Pancreas (tissue), 10 donors: Measurements from ENCODE around the gene DNTT. TPM values are rescaled to one million over a fixed set of nuclear protein-coding genes. Genes with fewer than 3 reads are reported as not detected.

Experiments
- ATAC-seq, 4 donors: fragments of 200-7000 bp; cut with Tn5 transposase; one replicate each; pipeline versions ENCODE4 v1.8.0 to v1.9.1; 2020; ENCODE audit warnings: mild to moderate bottlenecking in 4 of 4, moderate library complexity in 4 of 4
- DNase-seq, 6 donors: peaks; one replicate each; pipeline ENCODE4 v3.0.0-alpha.2; 2020
- FAIRE-seq: peaks from 2 replicates; lab custom pipeline; 2012; peaks lifted over from hg19 to GRCh38; lab: Jason Lieb, UNC
- H3K27ac ChIP-seq, 4 donors: fragments of 200-600 bp; sonication (generic); 1 replicate in 3 of 4; 2 replicates in 1 of 4; pipeline versions ENCODE4 v1.5.0 to v1.8.0; 2020
- H3K27me3 ChIP-seq, 4 donors: fragments of 200-600 bp; one replicate each; pipeline ENCODE4 v1.8.0; 2021
- H3K36me3 ChIP-seq, 3 donors: fragments of 200-600 bp; sonication (generic) in 1 of 3; one replicate each; pipeline versions ENCODE4 v1.5.0 to v1.8.0; 2020 to 2021
- H3K4me1 ChIP-seq, 3 donors: fragments of 200-600 bp; one replicate each; pipeline ENCODE4 v1.8.0; 2021
- H3K4me3 ChIP-seq, 4 donors: fragments of 200-600 bp; sonication (generic) in 2 of 4; one replicate each; pipeline versions ENCODE4 v1.5.0 to v1.8.0; 2020 to 2021
- H3K9me3 ChIP-seq, 4 donors: fragments of 200-600 bp; one replicate each; pipeline ENCODE4 v1.8.0; 2021
- WGBS, 2 donors: extraction: QIAGEN DNeasy Blood & Tissue Kit; methylation state at CpG; one replicate each; pipeline ENCODE4 v1.1.7; 2013; 5-methylcytosine and 5-hydroxymethylcytosine counted together
- intact Hi-C, 3 donors: fragments of 100-400 bp; cut with DNase I; formaldehyde crosslinking; loops; one replicate each; pipeline versions ENCODE4 v1.11.1 to v1.14.2; 2022
- polyA plus RNA-seq, 2 donors: library from polyadenylated mRNA; stranded (reverse); fragments of 200-250 nt; gene quantifications; one replicate each; pipeline ENCODE4 v1.2.3, GENCODE V29; 2013
- total RNA-seq, 6 donors: library from RNA; stranded (reverse); fragmentation: NEBNext Ultra II Directional in 4 of 6; extraction: Animal tissue kit (Norgen Biotek cat#: 25700) in 4 of 6; gene quantifications; one replicate each; pipeline versions ENCODE4 v1.2.1 to v1.2.4, GENCODE V29; 2021 to 2023
- TF ChIP-seq, protein P1 (sequence below), 4 donors: fragments of 200-600 bp; sonication (generic) in 3 of 4; IDR thresholded peaks; one replicate each; pipeline versions ENCODE4 v1.5.0 to v1.8.0; 2021; ENCODE audit warnings: antibody characterized with exemption in 4 of 4
- donor health status: healthy with polysubstance abuse.
- donor health status: DM: no; HTN: no; CAD: no; lungs with moderate emphysema.
- donor health status: DM: no; HTN: no; CAD: no.
- donor health status: control.
- donor health status: control.
- donor health status: Bipolar disorder and iron deficiency.
- donor health status: DM: yes; HTN: yes; CAD: no.
- donor health status: DM: no; HTN: no; CAD: no.
- donor health status: DM: no; HTN: no; CAD: no.
- donor health status: DM: yes; HTN: yes; CAD: no.

The DNTT gene
- total and polyA plus RNA-seq, 8 donors = 0.12 TPM; not detected in 7

DNA sequence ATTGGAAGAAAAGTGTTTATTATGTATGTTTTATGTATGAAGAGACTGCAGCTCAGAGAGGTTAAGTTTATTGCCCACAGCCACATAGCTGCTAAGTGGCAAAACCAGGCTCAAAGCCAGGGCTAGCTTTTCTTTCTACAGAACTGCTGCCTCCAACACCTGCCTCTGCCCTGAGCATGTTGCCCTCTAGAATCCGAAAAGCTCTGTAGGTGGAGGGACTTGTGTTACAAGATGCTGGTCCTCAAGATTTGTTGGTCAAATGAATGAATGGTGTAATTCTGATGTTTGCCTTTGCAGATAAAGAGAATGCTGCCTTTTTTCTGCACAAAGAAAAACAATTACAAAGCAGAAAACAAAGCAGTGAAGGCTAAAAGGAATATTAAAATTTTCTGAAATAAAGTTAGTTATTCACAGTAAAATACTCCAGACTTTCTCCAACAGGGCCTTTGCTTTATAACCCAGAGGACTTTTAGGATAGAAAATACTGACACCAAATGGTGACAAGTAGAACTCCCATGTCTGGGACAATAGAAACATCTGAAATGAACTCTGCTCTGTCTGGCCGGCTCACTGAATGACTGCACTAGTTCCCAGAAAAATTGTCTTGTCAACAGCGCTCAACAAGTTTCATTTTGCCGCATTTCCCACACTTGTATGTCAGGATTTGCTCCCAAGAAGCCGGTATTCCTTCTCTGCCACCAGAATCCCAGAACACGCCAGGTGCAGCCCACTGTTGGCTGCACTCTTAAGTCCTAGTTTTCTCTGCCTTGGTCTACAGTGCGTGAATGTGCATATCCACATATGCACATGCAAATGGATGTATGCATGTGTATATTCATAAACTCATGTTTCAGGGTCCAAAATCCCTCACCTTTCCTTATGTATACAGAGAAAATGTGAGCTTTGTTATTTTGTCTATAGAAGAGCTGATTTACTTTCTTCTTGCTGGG lies 11.0 kb upstream of the DNTT start:
- no peaks in the 10 kb centered on the region for H3K27me3 ChIP-seq
- H3K27ac ChIP-seq = no peak overlapping the region
- DNase-seq = peak in 1 of 6 donors; percentile 44
- ATAC-seq = peak; percentile 88 to 99 (median 96)
- no peak overlapping the region for H3K4me3 ChIP-seq
- 27 to 30% methylated on average over 7 of the region's 7 CpGs for WGBS, 2 donors
- peaks cover 5 to 7% (median 5%) of the 10 kb centered on the region in 3 donors for H3K4me1 ChIP-seq
- no peaks in the 10 kb centered on the region for H3K9me3 ChIP-seq
- no peaks in the 10 kb centered on the region for H3K36me3 ChIP-seq
- peak; percentile 96 for FAIRE-seq
- intact Hi-C loops = loop anchor here in 1 of 3 donors (5.0 kb wide), 1 partner anchor 61 kb away; no protein-coding TSS in a partner anchor
- TF ChIP-seq, protein P1, sequence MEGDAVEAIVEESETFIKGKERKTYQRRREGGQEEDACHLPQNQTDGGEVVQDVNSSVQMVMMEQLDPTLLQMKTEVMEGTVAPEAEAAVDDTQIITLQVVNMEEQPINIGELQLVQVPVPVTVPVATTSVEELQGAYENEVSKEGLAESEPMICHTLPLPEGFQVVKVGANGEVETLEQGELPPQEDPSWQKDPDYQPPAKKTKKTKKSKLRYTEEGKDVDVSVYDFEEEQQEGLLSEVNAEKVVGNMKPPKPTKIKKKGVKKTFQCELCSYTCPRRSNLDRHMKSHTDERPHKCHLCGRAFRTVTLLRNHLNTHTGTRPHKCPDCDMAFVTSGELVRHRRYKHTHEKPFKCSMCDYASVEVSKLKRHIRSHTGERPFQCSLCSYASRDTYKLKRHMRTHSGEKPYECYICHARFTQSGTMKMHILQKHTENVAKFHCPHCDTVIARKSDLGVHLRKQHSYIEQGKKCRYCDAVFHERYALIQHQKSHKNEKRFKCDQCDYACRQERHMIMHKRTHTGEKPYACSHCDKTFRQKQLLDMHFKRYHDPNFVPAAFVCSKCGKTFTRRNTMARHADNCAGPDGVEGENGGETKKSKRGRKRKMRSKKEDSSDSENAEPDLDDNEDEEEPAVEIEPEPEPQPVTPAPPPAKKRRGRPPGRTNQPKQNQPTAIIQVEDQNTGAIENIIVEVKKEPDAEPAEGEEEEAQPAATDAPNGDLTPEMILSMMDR (IDR thresholded peaks at IDR 0.05) = peak in 3 of 4 donors; percentile 43 to 60 (median 46)

DNA sequence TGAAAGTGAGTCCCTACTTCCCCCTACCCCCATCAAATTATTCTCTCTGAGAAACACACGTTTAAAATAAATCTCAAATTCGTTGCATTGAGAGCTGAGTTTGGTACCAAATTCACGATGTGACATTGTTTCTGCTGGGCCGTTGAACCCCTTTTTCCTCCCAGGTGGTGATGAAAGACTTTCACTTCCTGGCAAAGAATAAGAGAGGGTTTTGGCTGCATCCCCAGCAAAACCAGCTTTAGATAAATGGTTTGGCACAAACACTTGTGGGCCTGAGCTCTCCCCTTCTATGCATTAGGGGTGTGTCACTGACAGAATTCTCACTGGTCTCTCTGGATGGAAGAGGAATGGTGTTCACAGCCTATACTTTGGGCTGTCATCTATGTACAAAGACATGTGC lies 8.8 kb upstream of the DNTT start:
- ATAC-seq = no peak
- intact Hi-C loops = no loop called here
- FAIRE-seq = no peak

DNA sequence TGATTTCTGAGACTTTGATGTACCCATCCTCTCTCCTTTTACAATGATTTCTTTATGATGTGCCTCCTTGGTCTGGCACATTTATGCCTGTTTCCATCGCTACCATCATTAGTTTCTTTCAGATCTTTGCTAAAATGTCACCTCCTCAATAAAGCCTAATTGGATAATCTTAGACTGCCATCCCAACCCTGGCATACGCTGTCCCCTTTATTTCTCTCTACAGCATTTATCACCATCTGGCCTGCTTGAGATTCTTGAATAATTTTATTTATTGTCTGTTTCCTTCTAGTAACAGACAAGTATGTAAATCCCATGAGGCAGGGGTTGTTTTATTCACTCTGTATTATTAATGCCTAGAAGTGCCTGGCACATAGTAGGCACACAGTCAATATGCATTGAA lies 6.7 kb upstream of the DNTT start:
- 87 to 93% methylated on average over 2 of the region's 2 CpGs for WGBS, 2 donors
- TF ChIP-seq, protein P1 (IDR thresholded peaks at IDR 0.05) = no peak

More for the DNA sequence above, 8.8 kb upstream of the DNTT start:
- WGBS, 2 donors = 35 to 50% methylated on average over 4 of the region's 4 CpGs
- Histone ChIP-seq H3K4me1 (peaks cover 0 to 5% (median 0%) of the 10 kb centered on the region in 3 donors), H3K36me3 (no peaks in the 10 kb centered on the region), H3K9me3 (no peaks in the 10 kb centered on the region), H3K27me3 (no peaks in the 10 kb centered on the region), H3K27ac (no peak overlapping the region), H3K4me3 (no peak overlapping the region)
- TF ChIP-seq, protein P1 (IDR thresholded peaks at IDR 0.05) = no peak
- DNase-seq = no peak

DNA sequence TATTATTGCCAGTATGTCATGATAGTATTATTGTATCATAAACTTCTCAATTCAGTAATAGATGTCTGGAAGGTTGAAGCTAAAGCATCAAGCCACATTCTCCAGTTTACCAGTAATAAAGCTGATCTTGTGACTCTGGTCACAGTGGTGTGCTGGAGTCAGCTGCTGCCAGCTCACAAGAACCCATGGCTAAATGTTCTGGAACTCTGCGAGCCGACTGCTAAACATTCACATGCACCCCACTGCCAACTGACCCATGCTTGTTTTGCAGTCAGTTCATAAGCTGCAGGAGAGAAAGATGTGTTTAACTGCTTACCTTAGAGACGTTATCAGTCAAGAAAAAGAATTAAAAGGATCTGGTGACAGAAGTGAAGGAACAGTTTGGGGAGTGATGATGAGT lies 5.9 kb upstream of the DNTT start:
- Histone ChIP-seq H3K36me3 (no peaks in the 10 kb centered on the region), H3K27ac (no peak overlapping the region), H3K4me1 (peaks cover 0 to 5% (median 0%) of the 10 kb centered on the region in 3 donors), H3K4me3 (no peak overlapping the region), H3K9me3 (no peaks in the 10 kb centered on the region), H3K27me3 (no peaks in the 10 kb centered on the region)
- 84 to 87% methylated on average over 3 of the region's 3 CpGs for WGBS, 2 donors
- DNase-seq (no peak), FAIRE-seq (no peak), ATAC-seq (no peak)
- intact Hi-C loops = no loop called here
- TF ChIP-seq, protein P1 (IDR thresholded peaks at IDR 0.05) = no peak

More for the DNA sequence above, 6.7 kb upstream of the DNTT start:
- no peaks in the 10 kb centered on the region for H3K36me3 ChIP-seq
- peaks cover 0 to 5% (median 0%) of the 10 kb centered on the region in 3 donors for H3K4me1 ChIP-seq
- ATAC-seq (no peak), FAIRE-seq (no peak), DNase-seq (no peak)
- intact Hi-C loops = no loop called here
- H3K4me3 ChIP-seq = no peak overlapping the region
- no peaks in the 10 kb centered on the region for H3K27me3 ChIP-seq
- no peaks in the 10 kb centered on the region for H3K9me3 ChIP-seq
- no peak overlapping the region for H3K27ac ChIP-seq
